ENCODE data around the gene PCBD1. TPM values are rescaled to one million over a fixed set of nuclear protein-coding genes. Genes with fewer than 3 reads are reported as not detected.

PCBD1 gene
- total RNA-seq, 1 experiment from 2014 or later: 163 TPM

GRCh38 chr10:70911386-70911785, 23.0 kb upstream of the PCBD1 start:
- CTCF ChIA-PET: no interaction called here
- no peak overlapping the region for H3K4me3 ChIP-seq (replicated peaks in 1 of 2; ENCODE audit: low read depth in 1 of 2, low read length in 2 of 2)
- intact Hi-C loops (cut with micrococcal nuclease): no loop called here
- no peak overlapping the region for H3K4me2 ChIP-seq (ENCODE audit: low read length)
- no peak overlapping the region for H3K27ac ChIP-seq (ENCODE audit: low read depth, low read length)
- TF ChIP-seq SIN3A (IDR thresholded peaks at IDR 0.05; ENCODE audit: low read depth): no peak
- no peak for TF ChIP-seq SP1 (IDR thresholded peaks at IDR 0.05; ENCODE audit: low read depth)
- TF ChIP-seq ZNF274 (IDR thresholded peaks at IDR 0.05; ENCODE audit: low read depth, low read length): no peak
- no peak for TF ChIP-seq ZBTB33 (IDR thresholded peaks at IDR 0.05; ENCODE audit: extremely low read depth, insufficient replicate concordance, low read length)
- no peak for TF ChIP-seq ELF1 (IDR thresholded peaks at IDR 0.05; ENCODE audit: borderline replicate concordance, low read depth)
- no peak for TF ChIP-seq CBX3 (IDR thresholded peaks at IDR 0.05; ENCODE audit: low read depth)
- no peak for TF ChIP-seq TCF7L2 (IDR thresholded peaks at IDR 0.05; ENCODE audit: borderline replicate concordance, extremely low read depth, insufficient read depth, insufficient read length)
- TF ChIP-seq POLR2AphosphoS5 (IDR thresholded peaks at IDR 0.05; ENCODE audit: low read depth, low read length): no peak
- no peak for TF ChIP-seq CEBPB (IDR thresholded peaks at IDR 0.05; ENCODE audit: low read depth)
- no peak for TF ChIP-seq EGR1 (IDR thresholded peaks at IDR 0.05; ENCODE audit: low read depth)
- RAD21 ChIA-PET (ENCODE audit: low non-redundant PET in 1 of 2, low total read pairs in 2 of 2, uncharacterized antibody in 2 of 2, unreplicated experiment in 2 of 2): no interaction called here
- no peaks in the 10 kb centered on the region for H3K9me3 ChIP-seq (ENCODE audit: control insufficient read depth in 1 of 2, insufficient read depth in 1 of 2, low read depth in 1 of 2, low read length in 2 of 2)
- no peaks in the 10 kb centered on the region for H3K36me3 ChIP-seq (ENCODE audit: control insufficient read depth in 1 of 2, insufficient read depth in 2 of 2, low read length in 2 of 2)
- H3K9ac ChIP-seq (ENCODE audit: low read length): no peak overlapping the region
- no peak for DNase-seq (ENCODE audit: low read depth, low spot score)
- POLR2A ChIA-PET: no interaction called here
- no peaks in the 10 kb centered on the region for H3K79me2 ChIP-seq (ENCODE audit: insufficient read depth, low read length)
- no TSS peak for BruUV-seq (replicated peaks)
- no peaks in the 10 kb centered on the region for H4K20me1 ChIP-seq (ENCODE audit: insufficient read depth)
- ATAC-seq: no peak
- no peaks in the 10 kb centered on the region for H3K4me1 ChIP-seq (ENCODE audit: control insufficient read depth in 1 of 2, insufficient read depth in 2 of 2, low read length in 2 of 2)
- peaks cover 4% of the 10 kb centered on the region; the same call in 1 of the 2 replicates for H3K27me3 ChIP-seq (ENCODE audit: insufficient read depth, low read length)
- H3K9me2 ChIP-seq (ENCODE audit: insufficient read depth): no peaks in the 10 kb centered on the region
- H2AFZ ChIP-seq (ENCODE audit: low read depth, low read length, poor library complexity, severe bottlenecking): no peak overlapping the region
